Upper lobe of right lung (tissue), 1 donor: Measurements from ENCODE around the gene KLF11. TPM values are rescaled to one million over a fixed set of nuclear protein-coding genes. Genes with fewer than 3 reads are reported as not detected.

Source experiments
- ATAC-seq: fragments of 200-7000 bp; cut with Tn5 transposase; one replicate; pipeline ENCODE4 v1.9.1; 2020; ENCODE audit warnings: mild to moderate bottlenecking, moderate library complexity
- DNase-seq: peaks from one replicate; pipeline ENCODE4 v3.0.0-alpha.2; 2020
- H3K27ac ChIP-seq: fragments of 200-600 bp; one replicate; pipeline ENCODE4 v1.8.0; 2022
- H3K27me3 ChIP-seq: fragments of 200-600 bp; one replicate; pipeline ENCODE4 v1.8.0; 2022; ENCODE audit warnings: mild to moderate bottlenecking
- H3K36me3 ChIP-seq: fragments of 200-600 bp; one replicate; pipeline ENCODE4 v1.8.0; 2022
- H3K4me1 ChIP-seq: fragments of 200-600 bp; one replicate; pipeline ENCODE4 v1.8.0; 2022
- H3K4me3 ChIP-seq: fragments of 200-600 bp; one replicate; pipeline ENCODE4 v1.8.0; 2022; ENCODE audit warnings: mild to moderate bottlenecking
- H3K9me3 ChIP-seq: fragments of 200-600 bp; one replicate; pipeline ENCODE4 v1.8.0; 2022
- CTCF ChIP-seq: fragments of 200-600 bp; IDR thresholded peaks from one replicate; pipeline ENCODE4 v1.8.0; 2022; ENCODE audit warnings: antibody characterized with exemption
- intact Hi-C: fragments of 100-400 bp; cut with DNase I; formaldehyde crosslinking; loops from one replicate; pipeline ENCODE4 v1.11.0; 2022
- total RNA-seq: library from RNA; stranded (reverse); fragmentation: NEBNext Ultra II Directional; extraction: Animal tissue kit (Norgen Biotek cat#: 25700); gene quantifications from one replicate; pipeline ENCODE4 v1.2.1, GENCODE V29; 2021
- donor health status: DM: no; HTN: yes; CAD: no; lungs with severe emphysema.

KLF11 gene
- total RNA-seq, 1 donor from 2014 or later: 45.6 TPM

- H3K27me3 ChIP-seq: peaks cover 46% of the 10 kb centered on the region
- no peaks in the 10 kb centered on the region for H3K9me3 ChIP-seq
- no peak overlapping the region for H3K27ac ChIP-seq
Observed at GRCh38 chr2:10083692-10084211, 40.4 kb downstream of the KLF11 start.

GRCh38 chr2:10084223-10084865, 41.0 kb downstream of the KLF11 start:
- intact Hi-C loops: no loop called here
- ATAC-seq (no peak), DNase-seq (no peak)
- H3K4me1 ChIP-seq: peaks cover 12% of the 10 kb centered on the region
- H3K4me3 ChIP-seq: no peak overlapping the region
- H3K9me3 ChIP-seq: no peaks in the 10 kb centered on the region
- H3K27me3 ChIP-seq: peaks cover 42% of the 10 kb centered on the region
- no peak for TF ChIP-seq CTCF
- H3K36me3 ChIP-seq: no peaks in the 10 kb centered on the region
- H3K27ac ChIP-seq: no peak overlapping the region

More at GRCh38 chr2:10083692-10084211, 40.4 kb downstream of the KLF11 start:
- intact Hi-C loops: no loop called here
- H3K4me1 ChIP-seq: peaks cover 17% of the 10 kb centered on the region
- no peak for TF ChIP-seq CTCF
- no peak overlapping the region for H3K4me3 ChIP-seq
- DNase-seq: no peak
- H3K36me3 ChIP-seq: no peaks in the 10 kb centered on the region
- no peak for ATAC-seq

- Histone ChIP-seq H3K4me3 (no peak overlapping the region), H3K9me3 (no peaks in the 10 kb centered on the region), H3K27me3 (peaks cover 42% of the 10 kb centered on the region), H3K36me3 (no peaks in the 10 kb centered on the region), H3K4me1 (peaks cover 12% of the 10 kb centered on the region), H3K27ac (no peak overlapping the region)
- intact Hi-C loops: no loop called here
- TF ChIP-seq CTCF: no peak
- DNase-seq (no peak), ATAC-seq (no peak)
Observed at GRCh38 chr2:10085043-10085667, 41.8 kb downstream of the KLF11 start.

- DNase-seq: no peak
- no peaks in the 10 kb centered on the region for H3K9me3 ChIP-seq
- ATAC-seq: no peak
- no peak for TF ChIP-seq CTCF
- peaks cover 8% of the 10 kb centered on the region for H3K4me1 ChIP-seq
- H3K27me3 ChIP-seq: peaks cover 37% of the 10 kb centered on the region
- H3K4me3 ChIP-seq: no peak overlapping the region
- intact Hi-C loops: no loop called here
- H3K27ac ChIP-seq: no peak overlapping the region
- no peaks in the 10 kb centered on the region for H3K36me3 ChIP-seq
Observed at GRCh38 chr2:10085668-10086059, 42.3 kb downstream of the KLF11 start.

- Histone ChIP-seq H3K9me3 (no peaks in the 10 kb centered on the region), H3K27ac (no peak overlapping the region), H3K4me1 (peaks cover 5% of the 10 kb centered on the region), H3K36me3 (no peaks in the 10 kb centered on the region), H3K4me3 (no peak overlapping the region), H3K27me3 (peaks cover 26% of the 10 kb centered on the region)
- ATAC-seq (peak; percentile 39), DNase-seq (no peak)
- no peak for TF ChIP-seq CTCF
- intact Hi-C loops: no loop called here
Observed at GRCh38 chr2:10086950-10087349, 43.6 kb downstream of the KLF11 start.
